ENCODE measurements around the gene ERAS. TPM values are rescaled to one million over a fixed set of nuclear protein-coding genes. Genes with fewer than 3 reads are reported as not detected.

The ERAS gene
- total RNA-seq (2014; rRNA removed; shearing (Covaris generic)): not detected in 2 replicates

DNA sequence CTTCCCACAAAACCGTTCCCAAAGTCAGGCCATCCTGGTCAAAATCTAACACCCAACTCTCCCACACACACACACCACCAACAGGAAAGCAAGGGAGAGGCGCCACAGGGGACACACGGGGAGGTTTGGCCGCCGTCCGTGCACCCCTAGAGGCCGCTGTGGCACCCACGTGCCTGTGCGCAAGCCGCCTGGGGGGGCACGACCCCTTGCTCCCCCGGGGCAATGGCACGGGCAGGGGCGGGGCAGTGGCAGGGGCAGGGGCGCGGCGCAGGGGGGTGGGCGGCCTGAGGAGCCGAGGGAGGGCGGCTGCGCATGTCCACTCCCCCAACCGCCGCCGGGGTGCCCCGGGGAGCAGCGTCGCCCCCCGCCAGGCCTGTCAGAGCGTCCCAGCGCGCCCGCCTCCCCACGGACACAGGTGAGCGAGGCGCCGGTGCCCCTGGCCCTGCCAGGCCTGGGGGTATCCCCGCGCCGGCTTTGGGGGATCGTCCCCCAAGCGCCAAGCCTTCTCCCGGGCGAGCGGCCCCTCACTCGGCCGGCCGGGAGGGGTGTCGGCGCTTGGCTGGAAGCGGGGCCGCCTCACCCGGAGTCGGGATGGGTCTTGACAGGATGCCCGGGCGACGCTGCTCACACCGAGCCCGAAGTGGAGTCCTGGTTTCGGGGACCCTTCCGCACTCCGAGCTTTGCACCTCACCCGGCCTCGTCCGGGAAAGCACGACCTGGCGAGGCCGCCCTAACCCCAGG lies at the start of gene ERAS:
ERAS (plus strand) TSS at position 379 of the 741 bp plus-strand sequence. CDS start 2,611 bp downstream, outside the sequence.
- DNase-seq (ENCODE audit: low spot score): no peak

DNA sequence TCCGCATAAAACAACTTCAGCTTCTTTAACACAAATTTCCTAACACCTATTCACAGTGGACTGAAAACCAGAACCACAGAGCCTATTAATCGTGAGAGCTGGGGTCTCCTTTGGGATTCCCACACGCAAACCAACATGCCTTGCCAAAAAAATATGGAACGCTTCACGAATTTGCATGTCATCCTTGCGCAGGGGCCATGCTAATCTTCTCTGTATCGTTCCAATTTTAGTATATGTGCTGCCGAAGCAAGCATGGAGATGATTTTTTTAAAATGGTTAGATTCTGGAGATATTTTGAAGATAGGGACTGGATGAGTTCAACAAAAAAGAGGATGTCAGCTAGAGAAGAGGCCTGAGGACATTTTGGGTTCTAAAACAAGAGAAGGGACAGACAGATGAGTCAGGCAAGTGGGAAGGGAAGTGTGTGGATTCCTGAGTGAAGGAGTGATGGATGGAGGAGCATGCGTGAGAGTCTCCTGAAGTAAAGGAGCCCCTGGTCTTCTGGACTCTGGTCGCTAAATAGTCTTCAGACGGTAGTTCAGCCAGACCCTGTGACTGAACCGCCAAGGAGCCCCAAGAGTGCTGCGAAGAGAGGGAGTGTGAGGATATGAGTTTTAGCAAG lies 49.4 kb upstream of the ERAS start:
- DNase-seq (ENCODE audit: low spot score): no peak

GRCh38 chrX:48779399-48779798 lies 46.9 kb upstream of the ERAS start:
- DNase-seq (ENCODE audit: low spot score): no peak

DNA sequence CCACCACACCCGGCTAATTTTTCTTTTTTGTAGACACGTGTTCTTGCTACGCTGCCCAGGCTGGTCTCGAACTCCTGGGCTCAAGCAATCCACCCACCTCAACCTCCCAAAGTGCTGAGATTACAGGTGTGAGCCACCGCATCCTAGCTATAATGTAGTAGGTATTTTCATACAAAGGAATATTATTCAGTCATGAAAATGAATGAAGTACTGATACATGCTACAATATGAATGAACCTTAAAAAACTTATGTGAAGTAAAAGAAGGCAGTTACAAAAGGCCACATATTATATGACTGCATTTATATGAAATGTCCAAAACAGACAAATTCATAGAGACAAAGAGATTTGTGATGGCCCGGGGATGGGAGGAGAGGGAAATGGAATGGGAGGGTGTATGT lies 44.6 kb upstream of the ERAS start:
- DNase-seq (ENCODE audit: low spot score): no peak

DNA sequence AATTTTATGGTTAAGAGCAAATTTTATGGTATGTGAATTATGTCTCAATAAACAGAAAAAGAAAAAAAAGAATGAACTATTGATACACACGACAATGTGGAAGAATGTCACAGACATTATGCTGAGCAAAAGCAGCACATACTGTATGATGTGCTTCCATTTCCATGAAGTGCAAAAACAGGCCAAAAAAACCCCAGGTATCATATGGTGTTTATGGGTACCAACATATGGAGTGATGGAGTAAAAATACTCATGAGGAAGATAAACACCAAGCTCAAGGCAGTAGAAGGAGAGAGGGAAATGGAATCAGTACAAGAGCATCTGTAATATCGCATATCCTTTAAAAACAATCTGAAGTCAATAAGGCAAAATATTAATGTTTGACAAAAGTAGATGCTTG lies 44.1 kb upstream of the ERAS start:
- DNase-seq (ENCODE audit: low spot score): no peak

GRCh38 chrX:48782795-48783194 lies 43.5 kb upstream of the ERAS start:
- DNase-seq (ENCODE audit: low spot score): no peak

DNA sequence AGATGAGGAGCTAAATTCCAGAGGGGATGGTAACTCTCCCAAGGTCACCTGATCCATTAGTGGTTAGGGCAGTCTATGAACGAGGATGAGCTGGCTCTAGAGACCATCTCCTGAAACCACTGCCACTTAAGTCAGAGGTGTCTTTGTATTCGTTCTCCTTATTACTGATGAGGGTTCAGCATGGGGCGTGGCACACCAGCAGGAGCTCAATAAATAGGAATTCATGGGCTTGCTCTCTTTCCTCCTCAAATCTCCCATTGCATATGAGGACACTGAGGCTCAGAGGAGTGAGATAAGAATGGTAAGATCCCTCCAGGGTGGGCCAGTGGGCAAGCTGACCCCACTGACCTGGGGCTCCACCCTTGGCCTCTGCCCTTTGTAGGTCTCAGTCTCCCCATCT lies 41.6 kb upstream of the ERAS start:
- no peak for DNase-seq (ENCODE audit: low spot score)

DNA sequence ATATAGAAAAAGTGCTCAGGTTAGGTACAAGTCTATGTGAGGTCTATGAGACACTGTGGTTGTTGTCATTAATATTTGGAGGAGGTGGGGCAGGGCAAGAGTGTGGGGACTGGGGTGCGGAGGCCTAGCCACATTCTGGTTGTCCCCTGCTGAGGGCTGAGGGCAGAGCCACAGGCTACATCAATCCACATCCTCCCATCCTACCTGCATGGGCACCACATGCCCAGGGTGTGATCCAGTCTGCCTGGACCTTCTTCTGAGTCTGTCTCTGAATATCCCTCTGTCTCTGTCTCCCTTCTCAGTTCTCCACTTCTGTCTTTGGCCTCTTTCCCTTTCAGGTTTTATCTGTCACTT lies 41.1 kb upstream of the ERAS start:
- no peak for DNase-seq (ENCODE audit: low spot score)

- no peak for DNase-seq (ENCODE audit: low spot score)
Measured at GRCh38 chrX:48785540-48786214, 40.6 kb upstream of the ERAS start.

DNA sequence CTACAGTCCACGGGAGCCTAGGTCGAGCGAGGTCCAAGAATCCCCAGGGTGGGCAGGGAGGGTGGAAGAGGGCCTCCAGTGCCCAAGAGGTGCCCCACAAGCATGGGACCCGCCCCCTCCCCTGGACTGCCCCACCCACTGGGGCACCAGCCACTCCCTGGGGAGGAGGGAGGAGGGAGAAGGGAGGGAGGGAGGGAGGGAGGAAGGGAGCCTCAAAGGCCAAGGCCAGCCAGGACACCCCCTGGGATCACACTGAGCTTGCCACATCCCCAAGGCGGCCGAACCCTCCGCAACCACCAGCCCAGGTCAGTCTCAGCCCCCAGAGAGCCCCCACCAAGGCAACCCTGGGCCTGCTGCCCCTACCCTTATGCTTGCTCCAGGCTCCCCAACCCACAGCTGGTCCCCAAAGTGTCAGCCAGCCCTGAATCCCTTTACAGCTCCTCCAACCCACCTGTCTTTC lies 39.9 kb upstream of the ERAS start, which contains the start of gene GATA1:
GATA1 (plus strand) TSS at position 250 of the 460 bp plus-strand sequence. CDS start 4,520 bp downstream, outside the sequence.
- no peak for DNase-seq (ENCODE audit: low spot score)

GRCh38 chrX:48786825-48787504 lies 39.3 kb upstream of the ERAS start:
- DNase-seq (ENCODE audit: low spot score): no peak

DNA sequence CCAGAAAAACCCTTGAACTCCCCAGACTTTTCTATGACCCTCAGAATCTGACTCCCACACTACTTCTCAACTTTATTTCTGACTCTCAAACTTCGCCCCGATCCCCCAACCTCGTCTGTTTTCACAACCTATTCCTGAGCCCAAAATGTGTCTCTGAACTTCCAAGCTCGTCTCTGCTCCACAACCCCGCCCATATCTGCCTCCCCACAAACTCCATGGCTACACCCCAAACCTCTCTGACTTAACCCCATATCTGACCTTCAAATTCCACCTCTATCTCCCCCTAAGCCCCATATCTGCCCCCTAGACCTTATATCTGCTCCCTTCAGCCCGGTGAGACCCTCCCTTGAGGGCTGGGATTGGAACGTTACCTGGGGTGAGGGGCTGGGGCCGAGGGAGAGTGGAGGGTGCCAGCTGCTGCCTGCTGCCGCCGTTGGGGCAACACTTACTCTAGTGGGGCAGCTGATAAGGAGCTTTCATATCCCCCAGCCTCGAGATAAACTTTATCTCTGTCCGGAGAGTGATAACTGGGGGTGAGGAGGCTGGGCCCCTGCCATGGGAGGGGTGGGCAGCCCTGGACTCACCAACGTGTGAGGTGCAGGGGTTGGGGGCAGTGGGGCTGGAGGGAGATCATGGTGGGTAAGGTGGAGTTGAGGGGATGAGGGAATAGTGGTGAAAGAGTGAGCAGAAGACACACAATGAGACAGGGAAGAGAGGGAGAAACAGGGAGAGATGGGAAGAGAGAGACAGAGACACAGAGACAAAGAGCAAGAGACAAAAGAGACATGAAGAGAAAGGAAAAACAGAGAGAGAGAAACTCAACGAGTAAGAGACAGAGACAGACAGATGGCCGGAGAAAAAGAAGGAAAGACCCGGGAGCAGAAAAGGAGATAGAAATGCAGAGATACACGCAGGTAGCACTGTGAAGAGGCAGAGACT lies 38.5 kb upstream of the ERAS start:
- no peak for DNase-seq (ENCODE audit: low spot score)

DNA sequence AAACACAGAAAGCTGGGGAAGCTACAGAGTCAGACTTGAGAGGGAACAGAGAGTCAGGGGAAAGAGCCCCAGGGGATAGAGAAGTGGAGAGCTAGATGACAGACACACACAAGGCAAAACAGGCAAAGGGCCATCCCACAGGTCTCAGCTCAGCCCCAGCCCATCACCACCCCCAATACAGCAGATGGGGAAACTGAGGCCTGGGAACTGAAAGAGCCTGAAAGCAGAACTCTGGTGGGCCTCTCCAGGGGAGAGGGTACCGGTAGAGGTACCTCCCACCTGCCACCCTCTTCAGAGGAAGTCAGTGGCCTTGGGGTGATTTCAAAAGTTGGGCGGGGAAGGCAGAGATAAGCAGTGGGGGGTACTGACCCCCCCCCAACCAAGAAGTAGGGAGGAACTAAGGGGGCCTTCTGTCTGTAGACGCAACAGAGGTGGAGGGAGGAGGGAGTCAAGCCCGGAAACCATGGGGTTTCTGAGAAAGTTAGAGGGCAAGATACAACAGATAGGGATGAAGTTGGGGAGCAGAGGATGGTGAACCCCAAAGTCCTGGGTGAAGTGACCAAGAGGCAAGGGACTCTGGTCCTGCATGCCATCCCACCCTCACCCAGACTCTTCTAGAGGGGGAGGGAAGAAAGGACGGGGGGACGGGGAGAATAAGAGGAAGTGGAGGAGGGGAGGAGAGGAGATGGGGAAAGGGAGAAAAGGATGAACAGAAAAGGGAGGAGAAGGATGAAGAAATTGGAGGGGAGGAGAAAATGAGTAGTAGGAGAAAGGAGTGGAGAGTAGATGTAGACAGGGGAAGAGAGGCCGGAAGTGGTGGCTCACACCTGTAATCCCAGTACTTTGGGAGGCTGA lies 36.7 kb upstream of the ERAS start:
- no peak for DNase-seq (ENCODE audit: low spot score)

- DNase-seq (ENCODE audit: low spot score): no peak
Measured at GRCh38 chrX:48790477-48790876, 35.8 kb upstream of the ERAS start.

GRCh38 chrX:48791063-48791820 lies 35.1 kb upstream of the ERAS start:
- DNase-seq (ENCODE audit: low spot score): no peak

DNA sequence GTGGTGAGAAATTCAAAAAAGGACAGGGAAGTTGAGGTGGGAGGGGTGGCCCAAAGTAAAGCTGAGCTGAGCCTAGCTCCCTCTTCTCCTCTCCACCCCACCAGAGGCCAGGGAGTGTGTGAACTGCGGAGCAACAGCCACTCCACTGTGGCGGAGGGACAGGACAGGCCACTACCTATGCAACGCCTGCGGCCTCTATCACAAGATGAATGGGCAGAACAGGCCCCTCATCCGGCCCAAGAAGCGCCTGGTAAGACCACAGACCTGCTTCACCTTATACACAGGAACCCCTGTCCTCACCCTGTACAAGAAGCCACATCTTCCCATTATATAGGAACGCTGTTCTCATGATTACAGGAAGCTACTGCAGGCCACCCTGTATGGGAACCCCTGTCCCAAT lies 34.1 kb upstream of the ERAS start:
- DNase-seq (ENCODE audit: low spot score): no peak

DNA sequence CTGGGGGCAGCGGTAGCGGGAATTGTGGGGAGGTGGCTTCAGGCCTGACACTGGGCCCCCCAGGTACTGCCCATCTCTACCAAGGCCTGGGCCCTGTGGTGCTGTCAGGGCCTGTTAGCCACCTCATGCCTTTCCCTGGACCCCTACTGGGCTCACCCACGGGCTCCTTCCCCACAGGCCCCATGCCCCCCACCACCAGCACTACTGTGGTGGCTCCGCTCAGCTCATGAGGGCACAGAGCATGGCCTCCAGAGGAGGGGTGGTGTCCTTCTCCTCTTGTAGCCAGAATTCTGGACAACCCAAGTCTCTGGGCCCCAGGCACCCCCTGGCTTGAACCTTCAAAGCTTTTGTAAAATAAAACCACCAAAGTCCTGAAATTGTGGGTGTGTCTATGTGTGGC lies 32.4 kb upstream of the ERAS start:
- DNase-seq (ENCODE audit: low spot score): no peak

- no peak for DNase-seq (ENCODE audit: low spot score)
Measured at GRCh38 chrX:48794340-48794910, 31.9 kb upstream of the ERAS start.

GRCh38 chrX:48794911-48795515 lies 31.3 kb upstream of the ERAS start:
- DNase-seq (ENCODE audit: low spot score): peak; percentile 59
